MG63 (cell line): ENCODE measurements around the gene HSPA12A. TPM values are rescaled to one million over a fixed set of nuclear protein-coding genes. Genes with fewer than 3 reads are reported as not detected.

Experiments used
- DNase-seq: peaks from one replicate; pipeline ENCODE4 v3.0.0-alpha.2; 2020
- H3K27me3 ChIP-seq: fragments of 250-450 bp; sonication (Bioruptor Pico); 2 replicates; pipeline ENCODE4 v1.5.1; 2020; ENCODE audit warnings: mild to moderate bottlenecking, moderate library complexity
- H3K36me3 ChIP-seq: fragments of 250-450 bp; sonication (Bioruptor Pico); 2 replicates; pipeline ENCODE4 v1.5.1; 2020; ENCODE audit warnings: mild to moderate bottlenecking, moderate library complexity
- H3K4me3 ChIP-seq: fragments of 250-450 bp; sonication (Bioruptor Pico); 2 replicates; pipeline ENCODE4 v1.5.1; 2020; ENCODE audit warnings: mild to moderate bottlenecking, moderate library complexity
- H3K9me3 ChIP-seq: fragments of 250-450 bp; sonication (Bioruptor Pico); 2 replicates; pipeline ENCODE4 v1.5.1; 2020; ENCODE audit warnings: mild to moderate bottlenecking, moderate library complexity
- total RNA-seq: library from RNA; depleted of rRNA; stranded (reverse); fragments of >200 nt; shearing (Covaris generic); gene quantifications from 2 replicates; pipeline ENCODE4 v1.2.3, GENCODE V29; 2014; ENCODE audit warnings: low replicate concordance

The HSPA12A gene
- total RNA-seq, 1 experiment from 2014 or later: 2.8 TPM

DNA sequence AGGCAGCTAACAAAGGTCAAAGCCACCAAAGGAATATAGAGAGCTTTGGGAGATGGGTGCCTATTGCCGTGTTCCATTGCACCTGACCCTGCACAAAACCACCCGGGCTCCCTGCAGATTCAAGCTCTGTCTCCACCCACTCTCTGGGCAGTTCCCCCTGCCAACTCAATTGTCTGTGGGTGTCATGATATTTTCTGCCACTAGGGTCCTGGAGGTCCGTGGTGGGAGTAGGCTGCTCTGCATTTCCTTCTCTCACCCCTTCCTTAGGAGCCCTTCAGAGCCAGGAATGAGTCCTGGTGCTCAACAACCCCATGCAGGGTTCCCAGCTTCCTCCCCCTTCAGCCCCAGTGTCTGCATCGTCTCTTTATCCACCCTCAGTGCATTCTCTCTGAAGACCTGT lies 87.5 kb downstream of the HSPA12A start:
- Histone ChIP-seq H3K36me3 (no peaks in the 10 kb centered on the region), H3K9me3 (peaks cover 4% of the 10 kb centered on the region), H3K4me3 (no peak overlapping the region), H3K27me3 (no peaks in the 10 kb centered on the region)
- DNase-seq: no peak

DNA sequence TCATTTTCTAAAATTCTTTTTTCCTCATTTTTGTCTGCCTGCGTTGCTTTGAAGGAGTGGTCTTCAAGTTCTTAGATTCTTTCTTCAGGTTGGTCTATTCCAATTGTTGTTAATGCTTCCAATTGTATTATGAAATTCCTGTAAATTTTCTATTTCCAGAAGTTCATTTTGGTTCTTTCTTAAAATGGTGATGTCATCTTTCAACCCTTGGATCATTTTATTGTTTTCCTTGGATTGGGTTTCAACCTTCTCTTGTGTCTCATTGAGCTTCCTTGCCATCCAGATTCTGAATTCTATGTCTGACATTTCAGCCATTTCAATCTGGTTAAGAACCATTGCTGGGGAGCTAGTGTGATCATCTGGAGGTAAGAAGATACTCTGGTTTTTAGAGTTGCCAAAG lies 88.5 kb downstream of the HSPA12A start:
- Histone ChIP-seq H3K27me3 (no peaks in the 10 kb centered on the region), H3K36me3 (no peaks in the 10 kb centered on the region), H3K4me3 (no peak overlapping the region), H3K9me3 (peaks cover 4% of the 10 kb centered on the region)
- no peak for DNase-seq

DNA sequence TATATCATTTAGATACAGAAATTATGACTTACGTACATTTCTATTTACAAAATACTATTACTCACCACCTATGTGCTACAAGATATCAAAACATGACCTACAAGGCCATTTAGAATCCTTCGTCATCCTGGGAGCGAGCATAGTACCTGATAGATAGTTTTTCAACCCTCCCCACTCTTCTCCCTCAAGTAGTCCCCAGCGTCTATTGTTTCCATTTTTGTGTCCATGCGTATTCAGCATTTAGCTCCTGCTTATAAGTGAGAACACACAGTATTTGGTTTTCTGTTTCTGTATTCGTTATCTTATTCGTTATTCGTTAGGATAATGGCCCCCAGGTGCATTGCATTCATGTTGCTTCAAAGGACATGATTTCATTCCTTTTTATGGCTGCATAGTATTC lies 93.5 kb downstream of the HSPA12A start:
- H3K9me3 ChIP-seq: peaks cover 4% of the 10 kb centered on the region
- no peaks in the 10 kb centered on the region for H3K27me3 ChIP-seq
- H3K36me3 ChIP-seq: no peaks in the 10 kb centered on the region
- no peak overlapping the region for H3K4me3 ChIP-seq
- DNase-seq: no peak

DNA sequence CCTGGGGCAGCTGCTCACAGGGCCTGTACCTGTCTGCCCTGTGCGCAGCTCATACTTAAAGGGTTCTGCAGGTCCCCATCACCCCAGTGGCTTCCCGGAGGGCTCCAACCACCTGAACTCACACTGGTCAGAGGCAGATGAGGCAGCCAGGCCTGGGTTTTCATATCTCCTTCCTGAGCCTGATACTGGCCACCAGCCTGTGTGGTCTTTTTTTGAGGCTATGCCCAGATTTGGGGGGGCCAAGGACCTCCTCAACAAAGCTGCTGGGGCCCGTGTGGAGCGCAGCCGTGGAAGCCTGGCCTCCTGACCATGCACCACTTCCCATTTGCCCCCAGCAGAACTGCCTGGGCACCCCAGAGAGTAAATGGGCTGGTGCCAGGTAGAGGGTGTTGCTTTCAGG lies 95.9 kb downstream of the HSPA12A start:
- no peak for DNase-seq
- no peaks in the 10 kb centered on the region for H3K27me3 ChIP-seq
- no peak overlapping the region for H3K4me3 ChIP-seq
- H3K36me3 ChIP-seq: no peaks in the 10 kb centered on the region
- H3K9me3 ChIP-seq: no peaks in the 10 kb centered on the region; the same call in 1 of the 2 replicates

DNA sequence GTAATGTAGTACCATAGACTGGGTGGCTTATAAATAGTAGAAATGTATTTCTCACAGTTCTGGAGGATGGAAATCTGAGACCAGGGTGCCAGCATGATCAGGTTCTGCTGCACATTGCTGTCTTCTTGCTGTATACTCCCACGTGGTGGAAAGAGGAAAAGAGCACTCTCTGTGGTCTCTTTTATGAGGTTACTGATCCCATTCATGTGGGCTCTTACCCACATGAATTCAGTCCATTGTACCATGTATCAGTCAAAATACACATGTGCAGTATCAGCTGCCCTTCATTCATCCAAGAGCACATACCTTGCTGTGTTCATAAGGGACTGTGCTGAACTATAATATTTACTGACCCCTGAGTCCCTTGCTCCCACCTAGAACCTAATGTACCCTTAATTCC lies 104.5 kb downstream of the HSPA12A start:
- no peak for DNase-seq
- Histone ChIP-seq H3K9me3 (no peaks in the 10 kb centered on the region; the same call in 1 of the 2 replicates), H3K36me3 (no peaks in the 10 kb centered on the region), H3K27me3 (no peaks in the 10 kb centered on the region; the same call in none of the 2 replicates), H3K4me3 (no peak overlapping the region)

DNA sequence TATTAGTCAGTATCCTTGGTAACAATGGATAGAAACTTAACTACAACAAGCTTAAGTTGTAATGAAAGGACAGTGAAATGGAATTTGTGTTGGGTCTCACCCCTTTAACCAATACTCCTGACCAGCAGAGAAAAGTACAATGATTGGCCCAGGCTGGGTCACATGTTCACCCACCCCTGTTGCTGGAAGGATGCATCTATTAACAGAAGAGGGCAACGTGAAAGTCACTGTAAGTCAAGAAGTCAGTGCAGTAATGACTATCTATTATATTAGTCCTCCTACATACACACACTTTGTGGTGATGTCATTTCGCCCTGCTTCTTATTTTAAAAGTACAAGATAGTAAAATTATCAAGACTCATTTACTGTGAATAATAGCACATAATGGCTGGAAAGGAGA lies 105.4 kb downstream of the HSPA12A start:
- DNase-seq: no peak
- H3K9me3 ChIP-seq: no peaks in the 10 kb centered on the region; the same call in 1 of the 2 replicates
- H3K27me3 ChIP-seq: no peaks in the 10 kb centered on the region; the same call in none of the 2 replicates
- H3K36me3 ChIP-seq: no peaks in the 10 kb centered on the region
- H3K4me3 ChIP-seq: no peak overlapping the region

DNA sequence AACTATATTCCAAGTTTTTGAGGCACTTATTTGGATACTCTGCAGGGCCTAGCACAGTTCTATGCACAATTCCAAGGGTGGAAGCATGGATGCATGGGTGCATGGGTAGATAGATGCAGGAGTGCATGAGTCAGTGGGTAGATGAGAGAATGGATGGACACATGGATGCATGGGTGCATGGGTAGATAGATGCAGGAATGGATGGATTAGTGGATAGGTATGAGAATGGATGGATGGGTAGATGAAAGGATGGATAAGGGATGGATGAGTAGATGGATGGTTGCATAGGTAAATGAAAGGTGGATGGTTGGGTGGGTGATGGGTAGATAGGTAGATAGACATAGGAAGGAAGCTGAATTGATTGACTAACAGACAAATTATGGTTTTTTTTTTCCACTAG lies 106.0 kb downstream of the HSPA12A start:
- no peak for DNase-seq
- H3K4me3 ChIP-seq: no peak overlapping the region
- no peaks in the 10 kb centered on the region; the same call in 1 of the 2 replicates for H3K9me3 ChIP-seq
- no peaks in the 10 kb centered on the region for H3K36me3 ChIP-seq
- H3K27me3 ChIP-seq: no peaks in the 10 kb centered on the region; the same call in none of the 2 replicates

DNA sequence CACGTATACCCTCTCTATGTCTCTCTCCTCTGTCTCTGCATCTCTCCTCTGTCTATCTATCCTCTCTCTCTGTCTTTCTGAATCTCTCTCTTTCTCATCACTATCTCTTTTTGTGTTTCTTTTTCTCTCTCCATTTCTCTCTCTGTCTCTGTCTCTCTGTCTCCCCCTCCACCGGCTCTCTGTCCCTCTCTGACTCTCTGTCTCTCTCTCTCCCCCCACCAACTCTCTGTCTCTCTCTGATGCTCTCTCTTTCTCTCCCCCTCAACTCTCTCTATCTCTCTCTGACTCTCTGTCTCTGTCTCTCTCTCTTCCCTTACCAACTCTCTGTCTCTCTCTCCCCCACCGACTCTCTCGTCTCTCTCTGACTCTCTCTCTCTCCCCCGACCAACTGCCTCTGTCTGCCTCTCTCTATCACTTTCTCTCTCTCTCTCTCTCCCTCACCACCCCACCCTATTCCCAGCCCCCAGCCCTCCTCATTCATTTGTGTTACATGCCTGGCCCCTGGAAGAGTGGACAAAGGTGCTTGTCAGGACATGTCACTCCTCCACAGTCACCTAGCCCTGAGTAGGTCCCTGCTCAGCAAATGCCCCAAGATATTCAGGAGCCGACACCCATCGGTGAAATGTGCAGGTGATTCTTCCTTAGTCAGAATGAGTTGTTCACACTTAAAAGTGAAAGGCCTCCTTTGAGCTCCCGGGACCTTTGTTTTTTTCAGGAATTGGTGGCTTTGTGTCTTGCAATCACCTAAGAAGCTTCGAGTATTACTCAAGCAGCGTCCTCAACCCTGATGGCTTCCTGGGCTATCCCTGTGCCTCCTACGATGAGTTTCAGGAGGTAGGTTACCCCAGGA lies 108.0 kb downstream of the HSPA12A start:
- H3K36me3 ChIP-seq: no peaks in the 10 kb centered on the region
- DNase-seq: no peak

DNA sequence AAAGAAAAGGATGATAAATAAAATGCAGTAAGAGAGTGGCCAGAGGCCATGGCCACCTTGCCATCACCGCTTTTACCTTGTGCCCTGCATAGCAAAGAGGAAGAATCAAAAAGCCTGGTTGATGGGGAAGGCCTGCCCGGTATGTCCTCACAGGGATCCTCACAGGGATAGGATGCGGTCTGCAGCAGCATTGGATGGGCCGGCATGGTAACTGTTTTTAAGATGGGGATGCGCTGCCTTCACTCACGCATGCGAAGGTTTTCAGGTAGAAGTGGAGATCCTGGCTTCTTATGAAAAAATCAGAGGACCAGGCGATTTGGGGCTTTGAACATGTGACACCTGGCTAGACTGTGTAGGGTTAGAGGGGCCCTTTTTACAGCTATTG lies 109.2 kb downstream of the HSPA12A start:
- Histone ChIP-seq H3K36me3 (no peaks in the 10 kb centered on the region), H3K4me3 (no peak overlapping the region), H3K27me3 (no peaks in the 10 kb centered on the region), H3K9me3 (no peaks in the 10 kb centered on the region)
- no peak for DNase-seq

More for the DNA sequence above, 108.0 kb downstream of the HSPA12A start:
- Histone ChIP-seq H3K4me3 (no peak overlapping the region), H3K27me3 (no peaks in the 10 kb centered on the region), H3K9me3 (no peaks in the 10 kb centered on the region)

DNA sequence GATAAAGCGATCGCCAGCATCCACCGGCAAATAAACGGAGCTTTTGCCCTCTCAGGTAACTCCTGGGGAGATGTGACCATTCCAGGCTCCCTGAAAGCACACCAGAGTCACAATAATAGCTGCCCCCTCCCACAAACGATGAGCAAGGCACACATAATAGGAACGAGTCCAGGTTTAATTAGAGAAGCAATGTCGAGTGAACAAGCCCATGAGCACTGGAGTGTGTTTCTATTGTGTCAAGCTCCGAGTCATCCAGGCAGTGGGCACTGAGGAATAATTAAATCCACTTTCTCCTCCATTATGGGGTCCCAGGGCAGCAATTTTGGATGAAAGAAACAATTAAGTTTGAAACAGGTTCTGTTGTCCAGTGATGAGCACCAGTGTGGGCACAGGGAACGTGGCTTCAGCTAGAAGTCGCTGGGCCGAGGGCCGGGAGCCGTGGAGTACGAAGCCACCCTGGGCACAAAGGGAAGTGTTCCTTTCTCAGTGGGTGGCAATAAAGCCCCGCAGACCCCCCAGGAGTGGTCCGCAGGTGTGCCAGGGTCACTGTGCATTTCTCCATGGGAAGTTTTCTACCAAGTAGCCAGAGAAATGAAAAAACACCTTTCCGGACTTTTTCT lies 109.7 kb downstream of the HSPA12A start:
- no peak for DNase-seq
- Histone ChIP-seq H3K27me3 (no peaks in the 10 kb centered on the region), H3K36me3 (no peaks in the 10 kb centered on the region), H3K9me3 (no peaks in the 10 kb centered on the region), H3K4me3 (no peak overlapping the region)

DNA sequence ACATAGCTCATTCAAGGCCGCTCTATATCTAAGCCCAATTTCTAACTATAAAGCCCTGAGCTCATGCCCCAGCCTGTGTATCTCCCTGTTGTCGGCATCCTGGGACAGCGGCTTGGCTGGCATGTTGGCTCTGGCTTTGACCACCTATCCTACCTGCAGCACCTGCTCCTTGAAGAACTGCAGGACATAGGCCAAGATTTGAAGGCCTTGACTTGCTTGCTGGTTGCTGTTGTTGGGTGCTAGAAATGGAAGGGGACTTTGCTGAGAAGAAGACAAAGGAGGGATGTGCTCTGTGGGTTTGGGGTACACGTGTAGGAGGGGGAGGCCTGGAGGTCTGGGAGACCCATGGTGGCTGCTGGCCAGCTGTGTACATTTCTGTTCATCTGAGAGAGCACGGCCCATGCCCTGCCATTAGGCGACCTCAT lies 110.5 kb downstream of the HSPA12A start:
- no peaks in the 10 kb centered on the region for H3K36me3 ChIP-seq
- H3K9me3 ChIP-seq: no peaks in the 10 kb centered on the region
- DNase-seq: no peak
- H3K27me3 ChIP-seq: no peaks in the 10 kb centered on the region
- H3K4me3 ChIP-seq: no peak overlapping the region

DNA sequence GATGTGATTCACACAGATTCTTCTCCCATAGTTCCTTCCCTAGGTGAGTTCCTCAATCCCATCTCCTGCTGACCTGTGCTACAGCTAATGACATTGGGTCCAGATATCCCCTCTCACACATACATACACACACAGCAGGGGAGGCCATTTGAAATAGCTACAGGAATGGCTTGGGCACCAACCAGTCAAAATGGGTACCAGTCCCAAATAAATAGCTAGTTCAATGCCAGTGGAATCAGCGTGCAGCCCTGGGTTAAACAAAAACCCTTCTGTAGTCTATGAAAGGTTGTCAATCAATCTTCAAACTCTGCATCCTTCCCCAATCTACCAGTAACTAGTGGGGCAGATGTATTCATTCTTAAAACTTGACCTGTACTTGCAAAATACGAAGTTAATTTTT lies 112.3 kb downstream of the HSPA12A start:
- no peak for DNase-seq
- H3K36me3 ChIP-seq: no peaks in the 10 kb centered on the region
- no peak overlapping the region for H3K4me3 ChIP-seq
- no peaks in the 10 kb centered on the region for H3K9me3 ChIP-seq
- no peaks in the 10 kb centered on the region for H3K27me3 ChIP-seq

DNA sequence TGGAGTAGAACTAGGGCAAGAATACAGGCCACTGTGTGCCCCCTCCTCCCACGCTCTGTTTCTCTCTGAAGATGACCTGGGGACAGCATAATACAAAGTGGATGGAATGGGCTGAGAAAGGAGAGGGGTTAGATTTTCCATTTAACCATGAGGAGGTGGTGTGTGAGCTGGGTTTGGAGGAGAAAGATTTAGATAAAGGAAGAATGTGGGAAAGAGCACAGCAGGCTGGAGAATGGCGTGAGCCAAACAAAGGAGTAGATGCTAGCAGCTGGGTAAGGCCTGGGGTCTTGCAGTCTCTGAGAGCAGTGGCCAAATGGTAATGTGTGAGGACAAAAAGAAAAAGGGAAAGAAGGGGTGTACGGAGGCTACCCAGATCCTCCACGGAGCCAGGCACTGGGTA lies 113.0 kb downstream of the HSPA12A start:
- H3K27me3 ChIP-seq: no peaks in the 10 kb centered on the region
- H3K9me3 ChIP-seq: no peaks in the 10 kb centered on the region
- no peak for DNase-seq
- no peak overlapping the region for H3K4me3 ChIP-seq
- no peaks in the 10 kb centered on the region for H3K36me3 ChIP-seq

DNA sequence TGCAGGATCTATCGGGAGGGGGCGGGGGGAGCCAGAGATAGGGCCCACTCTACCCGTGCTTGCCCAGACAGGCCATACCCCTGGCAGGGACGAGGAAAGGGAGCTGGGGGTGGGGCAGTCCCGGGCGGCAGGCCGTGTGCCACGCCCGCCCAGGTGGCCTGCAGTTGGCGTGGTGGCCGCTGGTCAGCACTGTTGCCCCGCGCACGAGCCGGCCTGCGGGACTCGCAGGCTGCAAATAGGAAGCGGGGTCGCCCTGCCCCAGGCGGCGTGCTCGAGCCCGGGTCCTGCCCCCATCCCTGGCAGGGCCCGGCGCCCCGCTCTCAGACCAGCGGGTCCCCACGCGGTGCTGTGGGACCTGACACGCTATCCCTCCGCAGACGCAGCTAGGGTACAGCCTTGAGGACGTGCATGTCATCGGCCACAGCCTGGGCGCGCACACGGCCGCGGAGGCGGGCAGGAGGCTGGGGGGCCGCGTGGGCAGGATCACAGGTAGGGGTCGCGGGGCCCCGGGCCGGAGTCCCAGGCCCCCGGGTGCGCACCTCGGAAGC lies 114.9 kb downstream of the HSPA12A start:
- Histone ChIP-seq H3K4me3 (peak overlapping the region; percentile 32), H3K9me3 (no peaks in the 10 kb centered on the region), H3K27me3 (no peaks in the 10 kb centered on the region), H3K36me3 (no peaks in the 10 kb centered on the region)
- peak; percentile 17 for DNase-seq

DNA sequence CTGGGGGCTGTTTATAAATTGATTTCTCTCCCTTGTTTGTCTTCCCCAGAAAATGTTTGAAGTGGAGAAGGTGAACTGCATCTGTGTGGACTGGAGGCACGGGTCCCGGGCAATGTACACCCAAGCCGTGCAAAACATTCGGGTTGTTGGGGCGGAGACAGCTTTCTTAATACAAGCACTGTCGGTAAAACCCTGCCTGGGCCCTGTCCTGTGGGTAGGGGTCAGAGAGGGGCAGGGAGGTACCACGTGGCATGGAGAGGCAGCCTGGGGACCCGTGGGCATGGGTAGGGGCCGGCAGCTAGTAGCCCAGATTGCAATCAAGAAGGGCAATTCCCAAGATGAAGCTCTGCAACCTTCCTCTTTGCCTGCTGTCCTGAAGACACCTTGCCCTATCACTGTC lies 115.6 kb downstream of the HSPA12A start:
- H3K36me3 ChIP-seq: no peaks in the 10 kb centered on the region
- no peaks in the 10 kb centered on the region for H3K9me3 ChIP-seq
- H3K4me3 ChIP-seq: no peak overlapping the region
- no peaks in the 10 kb centered on the region for H3K27me3 ChIP-seq
- DNase-seq: no peak

DNA sequence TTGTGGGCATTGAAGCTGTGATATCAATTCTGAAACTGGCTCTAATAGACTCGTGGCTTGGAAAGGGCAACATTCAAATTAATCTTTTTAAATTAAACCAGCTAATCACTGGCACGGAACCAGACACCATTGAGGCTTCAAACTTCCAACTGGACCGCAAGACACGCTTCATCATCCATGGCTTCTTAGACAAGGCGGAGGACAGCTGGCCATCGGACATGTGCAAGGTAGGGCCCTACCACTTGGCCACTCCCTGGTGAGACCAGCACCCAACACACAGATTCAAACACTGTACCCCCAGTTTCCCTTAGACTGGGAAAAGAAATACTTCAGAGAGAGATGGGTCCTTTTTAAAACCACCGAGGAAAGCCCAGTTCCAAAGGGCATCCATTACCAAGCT lies 116.5 kb downstream of the HSPA12A start:
- DNase-seq: no peak
- Histone ChIP-seq H3K9me3 (no peaks in the 10 kb centered on the region), H3K4me3 (no peak overlapping the region), H3K36me3 (no peaks in the 10 kb centered on the region), H3K27me3 (no peaks in the 10 kb centered on the region)

DNA sequence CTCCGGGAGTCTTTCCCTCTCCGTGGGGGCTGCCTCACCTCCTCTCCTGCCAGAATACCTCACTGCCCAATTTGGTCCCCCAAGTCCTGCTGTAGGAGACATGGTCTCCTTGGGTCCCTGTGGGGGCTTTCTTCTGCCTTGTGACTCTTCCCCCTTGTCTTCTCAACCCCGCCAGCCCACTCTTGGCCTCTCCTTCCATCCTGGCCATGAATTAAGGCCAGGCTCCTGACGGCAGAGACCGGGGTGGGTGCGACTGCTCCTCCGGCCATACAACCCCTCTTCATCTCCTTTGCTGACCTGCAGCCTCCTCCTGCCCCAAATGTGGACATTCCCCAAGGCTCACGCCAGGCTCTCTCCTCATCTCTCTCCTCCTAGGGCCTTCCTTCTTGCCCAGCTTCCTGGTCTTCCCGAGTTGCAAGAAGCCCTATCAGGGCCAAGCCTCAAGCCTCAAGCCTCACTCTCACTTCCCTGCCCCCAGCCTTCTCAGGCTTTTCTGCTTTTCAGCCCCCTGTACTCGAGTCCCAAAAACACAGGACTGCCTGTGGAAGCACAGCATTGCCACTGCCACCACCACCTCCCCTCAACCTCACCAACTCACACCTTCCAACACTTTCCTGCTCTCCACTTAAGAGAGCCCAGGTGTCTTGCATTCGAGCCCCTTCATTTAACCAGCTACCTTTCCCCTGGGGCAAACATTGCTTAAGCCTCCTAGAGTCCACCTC lies 120.3 kb downstream of the HSPA12A start:
- H3K9me3 ChIP-seq: no peaks in the 10 kb centered on the region
- no peaks in the 10 kb centered on the region for H3K36me3 ChIP-seq
- no peaks in the 10 kb centered on the region for H3K27me3 ChIP-seq
- no peak overlapping the region for H3K4me3 ChIP-seq
- DNase-seq: no peak
